Type B pancreatic cell (in vitro differentiated cells): Measurements from ENCODE around the gene GPRC5C. TPM values are rescaled to one million over a fixed set of nuclear protein-coding genes. Genes with fewer than 3 reads are reported as not detected.

Source experiments
- DNase-seq: peaks from one replicate; pipeline ENCODE4 v3.0.0; 2021; ENCODE audit warnings: mixed read lengths; ENCODE audit not compliant: unreplicated experiment; ENCODE audit errors: extremely low spot score
- H3K27ac Mint-ChIP-seq: 2 replicates; pipeline ENCODE4 v1.8.0; 2021; ENCODE audit warnings: mild to moderate bottlenecking, mixed read lengths
- H3K27me3 Mint-ChIP-seq: 2 replicates; pipeline ENCODE4 v1.8.0; 2021; ENCODE audit warnings: mixed read lengths
- H3K36me3 Mint-ChIP-seq: 2 replicates; pipeline ENCODE4 v1.8.0; 2021; ENCODE audit warnings: mixed read lengths
- H3K4me1 Mint-ChIP-seq: one replicate; pipeline ENCODE4 v1.8.0; 2021; ENCODE audit warnings: mixed read lengths; ENCODE audit not compliant: unreplicated experiment
- H3K4me3 Mint-ChIP-seq: 2 replicates; pipeline ENCODE4 v1.8.0; 2021; ENCODE audit warnings: mild to moderate bottlenecking, mixed read lengths
- H3K9me3 Mint-ChIP-seq: 2 replicates; pipeline ENCODE4 v1.8.0; 2021; ENCODE audit warnings: mixed read lengths
- total RNA-seq: library from RNA; stranded (reverse); gene quantifications from 2 replicates; pipeline ENCODE4 v1.2.1, GENCODE V29; 2021; ENCODE audit warnings: low replicate concordance
- TF ChIP-seq, protein P1 (sequence below): fragments of 200-600 bp; sonication (generic); conservative IDR thresholded peaks from 2 replicates; pipeline ENCODE4 v1.5.0; 2021; ENCODE audit warnings: antibody characterized with exemption, mild to moderate bottlenecking

GPRC5C gene
- total RNA-seq, 1 donor from 2014 or later, result 64.3 TPM

DNA sequence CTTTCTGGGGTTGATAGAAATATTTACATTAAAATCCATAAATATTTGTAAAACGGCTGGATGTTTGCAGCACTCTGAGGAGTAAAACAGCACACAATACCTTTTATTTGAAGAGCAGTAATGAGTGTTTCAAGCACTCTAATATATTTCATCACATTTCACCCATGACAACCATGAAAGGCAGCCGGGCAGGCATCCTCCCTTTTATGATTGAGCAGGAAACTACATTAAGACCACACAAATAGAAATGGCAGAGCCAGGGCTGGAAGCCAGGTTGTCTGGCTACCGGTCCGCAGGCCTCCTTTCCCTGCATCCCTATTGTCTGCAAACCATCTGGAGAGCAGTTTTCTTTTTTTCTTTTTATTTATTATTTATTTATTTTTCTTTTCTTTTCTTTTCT lies 23.1 kb upstream of the GPRC5C start:
- H3K27ac Mint-ChIP-seq, result no peak overlapping the region
- TF ChIP-seq, protein P1, sequence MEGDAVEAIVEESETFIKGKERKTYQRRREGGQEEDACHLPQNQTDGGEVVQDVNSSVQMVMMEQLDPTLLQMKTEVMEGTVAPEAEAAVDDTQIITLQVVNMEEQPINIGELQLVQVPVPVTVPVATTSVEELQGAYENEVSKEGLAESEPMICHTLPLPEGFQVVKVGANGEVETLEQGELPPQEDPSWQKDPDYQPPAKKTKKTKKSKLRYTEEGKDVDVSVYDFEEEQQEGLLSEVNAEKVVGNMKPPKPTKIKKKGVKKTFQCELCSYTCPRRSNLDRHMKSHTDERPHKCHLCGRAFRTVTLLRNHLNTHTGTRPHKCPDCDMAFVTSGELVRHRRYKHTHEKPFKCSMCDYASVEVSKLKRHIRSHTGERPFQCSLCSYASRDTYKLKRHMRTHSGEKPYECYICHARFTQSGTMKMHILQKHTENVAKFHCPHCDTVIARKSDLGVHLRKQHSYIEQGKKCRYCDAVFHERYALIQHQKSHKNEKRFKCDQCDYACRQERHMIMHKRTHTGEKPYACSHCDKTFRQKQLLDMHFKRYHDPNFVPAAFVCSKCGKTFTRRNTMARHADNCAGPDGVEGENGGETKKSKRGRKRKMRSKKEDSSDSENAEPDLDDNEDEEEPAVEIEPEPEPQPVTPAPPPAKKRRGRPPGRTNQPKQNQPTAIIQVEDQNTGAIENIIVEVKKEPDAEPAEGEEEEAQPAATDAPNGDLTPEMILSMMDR, result no peak
- H3K4me3 Mint-ChIP-seq, result no peak overlapping the region
- H3K27me3 Mint-ChIP-seq, result peaks cover 3% of the 10 kb centered on the region
- no peaks in the 10 kb centered on the region for H3K36me3 Mint-ChIP-seq
- no peaks in the 10 kb centered on the region for H3K9me3 Mint-ChIP-seq
- no peak for DNase-seq
- H3K4me1 Mint-ChIP-seq, result peaks cover 7% of the 10 kb centered on the region

DNA sequence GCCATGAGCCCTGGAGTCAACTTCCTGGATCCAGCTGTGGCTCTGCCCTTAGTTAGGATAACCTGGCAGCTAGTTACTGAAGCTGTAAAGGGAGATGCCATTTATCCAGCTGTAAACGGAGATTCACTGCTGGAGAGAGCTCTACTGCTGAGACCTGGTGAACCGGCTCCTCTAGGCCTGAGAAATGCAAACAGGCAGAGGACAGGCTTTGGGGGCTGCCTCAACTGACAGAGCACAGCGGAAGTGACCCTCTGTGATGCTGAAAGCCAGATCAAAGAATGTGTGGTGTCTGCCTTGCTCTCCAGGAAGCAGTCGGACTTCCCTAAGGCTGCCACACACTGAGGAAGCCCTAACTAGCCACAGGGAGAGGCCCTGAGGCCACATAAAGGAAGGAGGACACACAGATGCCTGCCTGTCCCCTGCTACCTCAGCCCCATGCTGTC lies 21.9 kb upstream of the GPRC5C start:
- Mint-ChIP-seq H3K4me1 (no peaks in the 10 kb centered on the region), H3K27ac (peak overlapping the region; percentile 8), H3K27me3 (no peaks in the 10 kb centered on the region), H3K4me3 (no peak overlapping the region), H3K9me3 (no peaks in the 10 kb centered on the region), H3K36me3 (no peaks in the 10 kb centered on the region)
- no peak for DNase-seq
- TF ChIP-seq, protein P1, result no peak

DNA sequence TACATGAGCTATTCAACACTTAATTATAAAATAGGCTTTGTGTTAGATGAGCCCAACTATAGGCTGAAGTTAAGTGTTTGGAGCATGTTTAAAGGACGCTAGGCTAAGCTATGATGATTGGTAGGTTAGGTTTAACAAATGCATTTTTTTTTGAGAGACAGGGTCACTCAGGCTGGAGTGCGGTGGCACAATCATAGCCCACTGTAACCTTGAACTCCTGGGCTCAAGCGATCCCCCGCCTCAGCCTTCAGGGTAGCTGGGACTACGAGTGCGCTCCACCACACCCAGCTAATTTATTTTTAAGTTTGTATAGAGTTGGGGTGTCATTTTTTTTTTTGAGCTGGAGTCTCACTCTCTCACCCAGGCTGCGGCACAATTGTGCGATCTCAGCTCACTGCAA lies 19.3 kb upstream of the GPRC5C start:
- Mint-ChIP-seq H3K27me3 (no peaks in the 10 kb centered on the region), H3K9me3 (no peaks in the 10 kb centered on the region), H3K4me1 (peaks cover 4% of the 10 kb centered on the region), H3K27ac (no peak overlapping the region), H3K36me3 (no peaks in the 10 kb centered on the region), H3K4me3 (no peak overlapping the region)
- TF ChIP-seq, protein P1, result no peak
- no peak for DNase-seq

DNA sequence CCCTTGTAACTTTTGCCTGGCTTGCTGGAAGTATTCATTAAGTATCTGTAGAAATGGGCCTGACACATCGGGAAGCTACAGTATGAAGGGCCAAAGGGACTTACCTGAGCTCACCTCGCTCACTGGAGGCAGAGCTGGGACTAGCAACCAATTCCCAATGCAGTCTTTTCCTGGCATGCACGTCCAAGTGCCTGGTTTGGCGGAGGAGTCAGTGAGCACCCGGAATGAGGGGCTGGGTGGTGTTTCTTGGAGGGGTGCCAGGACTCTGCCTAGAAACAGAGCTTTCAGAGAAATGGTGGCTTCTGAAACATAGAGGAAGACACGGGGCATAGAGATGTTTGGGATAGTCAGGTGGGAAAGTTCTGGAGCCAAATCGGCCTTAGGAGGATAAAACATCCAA lies 18.4 kb upstream of the GPRC5C start:
- Mint-ChIP-seq H3K27me3 (no peaks in the 10 kb centered on the region), H3K27ac (no peak overlapping the region), H3K4me3 (no peak overlapping the region), H3K9me3 (no peaks in the 10 kb centered on the region), H3K4me1 (peaks cover 6% of the 10 kb centered on the region), H3K36me3 (no peaks in the 10 kb centered on the region)
- TF ChIP-seq, protein P1, result no peak
- DNase-seq, result no peak

DNA sequence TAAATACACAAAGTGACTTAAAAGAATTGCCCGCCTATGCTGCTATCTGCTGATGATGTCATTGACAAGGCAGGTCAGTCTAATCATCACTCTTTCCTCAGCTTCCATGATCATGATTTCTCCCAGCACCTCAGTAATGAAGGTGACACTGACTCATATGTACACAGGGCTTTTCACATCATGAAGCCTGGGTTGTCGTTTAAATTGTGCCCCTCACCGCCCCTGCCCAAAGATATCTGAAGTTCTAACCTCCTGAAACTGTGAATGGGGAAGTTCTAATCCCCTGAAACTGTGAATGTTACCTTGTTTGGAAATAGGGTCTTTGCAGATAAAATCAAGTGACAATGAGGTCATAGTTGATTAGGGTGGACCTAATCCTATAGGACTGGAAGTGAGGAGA lies 17.4 kb upstream of the GPRC5C start:
- Mint-ChIP-seq H3K36me3 (no peaks in the 10 kb centered on the region), H3K27me3 (no peaks in the 10 kb centered on the region), H3K27ac (peak overlapping the region; percentile 37), H3K4me1 (peaks cover 6% of the 10 kb centered on the region), H3K9me3 (no peaks in the 10 kb centered on the region), H3K4me3 (no peak overlapping the region)
- DNase-seq, result no peak
- TF ChIP-seq, protein P1, result no peak
